Measurements from ENCODE around the gene CHPT1.
"Not testable (repeated sequence)": the region's sequence is repeated elsewhere in the genome, so short reads cannot be mapped to it uniquely, and the experiment has no call there.

The CHPT1 gene

DNA sequence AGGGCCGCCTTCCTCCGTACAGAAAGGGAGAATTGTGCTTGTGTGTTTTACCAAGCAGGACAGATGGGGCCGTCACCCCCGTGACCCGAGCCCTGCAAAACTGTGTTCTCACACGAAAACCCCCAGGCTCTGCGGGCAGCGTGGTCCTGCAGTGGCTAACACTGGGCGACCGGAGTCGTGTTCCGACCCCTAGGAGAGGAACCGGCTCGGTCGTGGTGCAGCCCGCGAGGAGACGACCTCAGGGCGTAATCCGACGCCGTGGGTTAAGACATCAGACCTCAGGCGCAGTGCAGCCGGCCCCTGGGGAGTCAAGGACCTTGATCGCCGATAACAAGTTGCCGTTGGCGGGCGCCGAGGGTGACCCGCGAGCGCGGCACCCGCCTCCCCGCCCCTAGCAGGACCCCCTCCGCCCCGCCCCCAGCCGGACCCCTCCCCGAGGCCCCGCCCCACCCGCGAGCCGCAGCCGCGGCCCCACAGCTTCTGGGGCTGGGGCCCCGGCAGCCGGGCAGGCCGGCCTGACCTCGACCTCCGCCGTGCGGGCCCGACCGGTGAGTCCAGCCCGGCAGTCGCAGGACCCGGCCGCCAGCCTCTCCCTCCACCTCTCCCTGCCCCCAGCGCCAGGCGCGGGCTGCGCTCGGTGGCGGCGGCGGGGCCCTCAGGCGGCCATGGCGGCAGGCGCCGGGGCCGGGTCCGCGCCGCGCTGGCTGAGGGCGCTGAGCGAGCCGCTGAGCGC, at the start of gene CHPT1:
Gene CHPT1, plus strand, starts transcription at position 444 of the 733 bp plus-strand sequence. Its CDS starts 222 bp downstream, at position 666.
- peak in 48 of 56 donors; percentile 6 to 85 (median 51) for DNase-seq

DNA sequence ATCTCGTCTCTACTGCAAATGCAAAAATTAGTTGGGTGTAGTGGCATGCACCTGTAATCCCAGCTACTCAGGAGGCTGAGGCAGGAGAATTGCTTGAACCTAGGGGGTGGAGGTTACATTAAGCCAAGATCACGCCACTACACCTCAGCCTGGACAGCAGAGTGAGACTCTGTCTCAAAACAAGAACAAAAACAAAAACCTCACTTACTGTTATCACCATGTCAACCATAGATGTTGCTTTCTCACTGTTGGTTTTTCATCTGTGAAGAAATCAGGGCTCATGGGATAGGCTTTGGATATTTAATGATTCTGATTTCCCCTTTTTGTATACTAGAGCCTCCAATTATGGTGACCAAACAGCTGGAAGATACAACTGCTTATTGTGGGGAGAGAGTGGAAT, 49.7 kb upstream of the CHPT1 start:
- no peak for DNase-seq

DNA sequence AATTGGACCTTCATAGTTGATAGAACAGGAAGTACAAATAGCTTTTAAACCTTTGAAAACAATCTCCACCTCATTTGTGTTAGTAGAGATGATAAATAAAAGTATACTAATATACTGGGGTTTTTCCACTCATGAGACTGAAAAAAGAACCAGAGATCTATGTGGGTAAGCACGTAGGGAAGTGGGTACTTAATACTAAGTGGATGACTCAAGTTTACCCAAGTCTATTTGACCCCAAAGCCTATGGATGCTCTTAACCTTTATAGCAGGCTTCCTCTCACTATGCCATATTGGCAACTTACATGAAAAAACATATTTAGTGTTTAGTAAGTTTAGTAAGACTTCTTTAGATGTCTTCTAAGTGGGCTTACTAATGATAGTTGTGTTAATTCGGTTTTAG, 49.2 kb upstream of the CHPT1 start:
- DNase-seq: no peak

DNA sequence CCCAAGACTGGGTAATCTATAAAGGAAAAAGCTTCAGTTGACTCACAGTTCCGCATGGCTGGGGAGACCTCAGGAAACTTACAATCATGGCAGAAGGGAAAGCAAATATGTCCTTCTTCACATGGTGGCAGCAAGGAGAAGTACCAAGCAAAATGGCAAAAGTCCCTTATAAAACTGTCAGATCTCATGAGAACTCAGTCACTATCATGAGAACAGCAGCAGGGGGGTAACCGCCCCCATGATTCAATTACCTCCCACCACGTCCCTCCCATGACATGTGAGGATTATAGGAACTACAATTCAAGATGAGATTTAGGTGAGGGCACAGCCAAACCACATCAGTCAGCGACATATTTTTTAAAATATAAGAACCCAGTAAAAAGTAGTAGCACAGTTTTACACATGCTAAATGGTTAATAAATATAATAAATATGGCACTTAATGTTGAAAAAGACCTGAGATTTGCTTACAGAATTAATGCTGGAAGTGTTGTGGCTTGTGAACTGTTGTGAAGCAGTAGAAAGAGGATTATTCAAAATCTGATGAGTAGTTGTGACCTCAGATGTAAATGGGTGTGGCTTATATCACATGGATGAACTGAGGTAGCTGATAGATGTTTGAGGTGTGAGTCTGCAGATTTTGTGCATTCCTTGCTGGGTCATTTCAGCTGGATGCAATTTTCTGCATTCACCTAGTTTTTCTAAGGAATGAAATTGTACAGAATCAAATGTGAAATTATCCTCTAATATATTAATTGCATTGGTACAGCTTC, 46.9 kb upstream of the CHPT1 start:
- no peak for DNase-seq

DNA sequence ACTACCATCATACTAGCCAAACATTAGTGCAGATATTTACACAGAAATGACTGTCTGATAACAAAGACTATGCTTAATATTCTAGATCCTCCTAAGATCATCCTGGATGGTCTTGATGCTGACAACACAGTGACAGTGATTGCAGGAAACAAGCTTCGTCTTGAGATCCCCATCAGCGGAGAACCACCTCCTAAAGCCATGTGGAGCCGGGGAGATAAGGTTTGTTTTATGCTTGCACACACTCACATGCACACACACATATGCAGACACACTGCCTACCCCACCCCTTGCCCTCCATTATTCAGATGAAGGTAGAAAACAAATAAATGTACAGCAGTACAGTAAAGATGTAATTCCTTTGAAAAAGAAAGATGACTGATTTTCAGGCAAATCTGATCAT, 44.4 kb upstream of the CHPT1 start:
- no peak for DNase-seq

DNA sequence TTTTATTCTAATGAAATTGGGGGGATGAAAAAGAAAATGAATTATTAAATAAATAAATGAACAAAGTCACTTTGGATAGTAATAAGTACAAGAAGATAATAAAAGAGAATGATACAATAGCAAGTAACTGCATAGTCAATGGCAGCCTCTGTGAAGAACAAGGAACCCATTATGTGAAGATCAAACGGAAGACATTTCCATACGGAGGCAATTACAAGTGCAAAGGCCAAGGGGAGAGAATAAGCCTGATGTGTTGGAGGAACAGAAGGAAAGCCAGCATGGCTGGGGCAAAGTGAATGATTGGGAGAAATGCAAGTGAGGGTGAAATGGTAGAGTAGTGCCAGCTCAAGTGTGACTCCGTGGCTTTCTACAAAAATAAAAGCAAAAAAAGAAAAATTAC, 43.9 kb upstream of the CHPT1 start:
- DNase-seq: no peak

DNA sequence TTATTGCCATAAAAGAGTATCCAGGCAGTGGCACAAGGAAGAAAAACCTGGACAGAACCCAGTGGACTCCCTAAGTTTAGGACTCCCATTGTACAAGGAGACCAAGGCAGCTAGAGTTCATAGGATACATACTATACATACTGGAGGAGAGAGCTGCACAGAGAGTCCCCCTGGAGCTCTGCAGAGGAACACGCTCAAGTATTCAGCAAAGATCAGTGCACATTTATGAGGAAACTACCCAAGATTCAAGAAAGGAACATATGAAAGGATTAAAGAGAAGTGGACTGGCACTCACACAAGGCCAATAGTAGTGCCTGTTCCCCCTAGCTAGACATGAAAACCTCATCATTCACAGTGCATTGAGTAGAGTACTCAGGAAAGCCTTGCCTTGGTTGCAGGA, 43.0 kb upstream of the CHPT1 start:
- no peak for DNase-seq

DNA sequence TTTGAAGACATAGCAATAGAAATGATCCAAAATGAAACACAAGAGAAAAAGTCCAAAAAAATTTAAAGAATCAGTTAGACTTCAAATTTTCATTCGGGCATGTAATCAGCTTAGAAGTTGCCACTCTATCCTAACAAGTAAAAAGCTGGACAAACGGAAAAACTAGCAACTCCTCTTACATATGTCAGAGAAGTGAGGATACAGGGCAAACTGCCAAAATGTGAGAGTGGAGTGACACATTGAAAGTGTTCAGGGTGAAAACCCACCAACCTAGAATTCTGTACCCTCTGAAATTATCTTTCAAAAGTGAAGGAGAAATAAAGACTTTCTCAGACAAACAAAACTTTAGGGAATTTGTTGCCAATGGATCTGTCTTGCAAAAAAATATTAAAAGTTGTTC, 42.0 kb upstream of the CHPT1 start:
- DNase-seq: no peak

DNA sequence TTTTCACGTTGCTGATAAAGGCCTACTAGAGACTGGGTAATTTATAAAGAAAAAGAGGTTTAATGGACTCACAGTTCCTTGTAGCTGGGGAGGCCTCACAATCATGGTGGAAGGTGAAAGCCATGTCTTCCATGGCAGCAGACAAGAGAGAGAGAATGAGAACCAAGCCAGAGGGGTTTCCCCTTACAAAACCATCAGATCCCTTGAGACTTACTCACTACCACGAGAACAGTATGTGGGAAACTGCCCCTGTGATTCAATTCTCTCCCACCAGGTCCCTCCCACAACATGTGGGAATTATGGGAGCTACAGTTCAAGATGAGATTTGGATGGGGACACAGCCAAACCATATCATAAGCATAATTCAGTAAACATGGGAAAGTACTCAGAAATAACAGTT, 36.8 kb upstream of the CHPT1 start:
- DNase-seq: not testable (repeated sequence)

DNA sequence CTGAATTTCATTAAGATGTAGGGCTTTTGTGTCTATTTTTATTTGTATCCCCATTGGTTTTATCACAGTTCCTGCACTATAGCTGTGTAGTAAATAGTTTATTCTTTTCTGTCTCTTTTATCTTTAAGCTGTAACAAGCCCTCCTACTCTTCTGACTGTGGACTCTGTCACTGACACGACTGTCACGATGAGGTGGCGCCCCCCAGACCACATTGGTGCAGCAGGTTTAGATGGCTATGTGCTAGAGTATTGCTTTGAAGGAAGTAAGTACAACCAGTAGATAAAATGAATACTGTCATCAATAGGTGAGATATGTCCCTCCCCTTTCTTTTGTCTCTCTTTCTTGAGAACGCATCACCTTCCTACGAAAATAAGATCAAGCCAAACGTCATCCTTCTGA, 34.1 kb upstream of the CHPT1 start:
- DNase-seq: no peak

DNA sequence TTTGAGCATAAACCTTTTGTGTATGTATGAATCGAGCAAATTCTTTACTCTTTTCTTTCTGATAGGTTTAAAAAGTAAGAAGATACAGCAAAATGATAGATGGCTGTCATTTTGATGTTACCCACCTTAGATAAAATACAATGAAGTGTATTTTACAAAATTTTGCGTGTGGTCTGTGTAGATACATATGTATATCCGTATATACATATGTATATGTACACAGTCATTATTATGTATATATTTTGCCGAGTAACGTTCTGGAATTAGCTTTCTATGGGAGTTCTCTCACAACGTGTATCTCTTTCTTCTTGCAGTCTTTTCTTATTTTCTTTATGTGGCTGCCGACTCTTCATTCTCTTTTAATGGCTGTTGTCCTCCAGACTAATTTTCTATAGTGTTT, 32.4 kb upstream of the CHPT1 start:
- DNase-seq: no peak

DNA sequence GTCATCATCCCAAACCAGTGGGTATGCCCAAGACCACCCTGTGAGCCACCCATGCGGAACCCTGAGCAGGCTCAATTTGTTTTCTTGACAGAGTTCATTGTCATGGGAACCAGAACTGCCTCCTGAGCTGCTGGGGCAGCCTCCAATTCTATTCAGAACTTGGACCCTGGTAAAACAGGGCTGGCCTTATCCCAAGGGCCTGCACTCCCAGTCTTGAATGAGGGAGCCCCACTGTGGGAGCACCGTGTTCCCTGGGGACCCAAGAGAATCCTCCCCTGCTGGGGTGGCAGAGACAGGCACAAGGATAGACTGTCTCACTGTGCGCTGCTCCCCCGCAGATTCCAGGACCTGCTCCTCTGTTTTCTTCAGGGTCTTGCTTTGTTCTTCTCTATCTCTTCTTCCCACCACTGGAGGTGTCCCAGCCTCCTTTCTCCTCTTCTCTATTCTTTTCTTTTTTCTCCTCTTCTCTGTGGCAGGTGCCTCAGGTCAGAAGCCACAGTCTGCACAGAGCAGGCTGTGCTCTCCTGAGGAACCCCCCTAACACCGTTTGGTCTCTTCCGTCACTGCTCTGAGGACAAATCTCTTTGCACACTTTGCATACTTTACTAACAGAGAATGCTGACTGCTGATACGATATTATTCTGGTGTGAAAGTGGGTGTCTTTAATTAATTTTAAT, 31.2 kb upstream of the CHPT1 start:
- peak in 21 of 56 donors; percentile 1 to 52 (median 27) for DNase-seq

DNA sequence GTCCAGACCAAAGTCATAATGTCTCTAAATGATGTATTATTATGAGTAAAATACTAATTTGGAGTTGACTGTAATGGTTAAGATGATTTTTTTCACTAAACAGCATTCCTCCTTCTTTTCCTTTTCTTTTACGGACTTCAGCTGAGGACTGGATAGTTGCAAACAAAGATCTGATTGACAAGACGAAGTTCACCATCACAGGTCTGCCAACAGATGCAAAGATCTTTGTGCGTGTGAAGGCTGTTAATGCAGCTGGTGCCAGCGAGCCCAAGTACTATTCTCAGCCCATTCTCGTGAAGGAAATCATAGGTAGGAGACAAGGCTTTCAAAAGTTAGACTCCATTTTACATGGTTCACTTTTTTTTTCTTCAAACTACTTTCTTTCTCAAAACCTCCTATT, 29.8 kb upstream of the CHPT1 start:
- no peak for DNase-seq

DNA sequence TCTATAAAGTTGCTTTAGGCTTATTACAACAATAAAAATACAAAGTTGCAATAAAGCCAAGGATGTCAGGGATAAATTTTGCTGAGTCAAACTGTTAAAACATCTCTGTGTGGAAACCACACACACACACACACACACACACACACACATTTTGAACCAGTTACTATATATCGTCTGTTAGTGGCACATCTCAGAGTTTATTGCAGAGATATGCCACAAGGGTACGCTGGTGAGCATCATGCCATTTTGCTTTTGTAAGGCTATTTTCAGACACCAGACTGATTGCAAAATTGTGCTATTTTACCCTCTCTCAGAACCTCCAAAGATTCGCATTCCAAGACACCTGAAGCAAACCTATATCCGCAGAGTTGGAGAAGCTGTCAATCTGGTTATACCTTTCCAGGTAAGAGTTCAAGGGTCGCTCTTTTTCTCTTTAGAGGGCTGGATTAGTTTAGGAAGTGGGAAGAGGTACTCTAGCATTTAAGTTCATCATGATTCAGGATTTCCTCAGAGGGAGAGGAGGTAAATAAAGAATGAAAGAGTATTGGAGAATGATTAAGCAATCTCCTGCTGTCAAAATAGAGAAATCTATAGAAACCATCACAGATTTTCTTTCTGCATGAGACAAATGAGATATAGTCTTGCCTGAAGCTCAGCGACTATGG, 27.3 kb upstream of the CHPT1 start:
- peak in 2 of 56 donors; percentile 2 to 15 for DNase-seq

DNA sequence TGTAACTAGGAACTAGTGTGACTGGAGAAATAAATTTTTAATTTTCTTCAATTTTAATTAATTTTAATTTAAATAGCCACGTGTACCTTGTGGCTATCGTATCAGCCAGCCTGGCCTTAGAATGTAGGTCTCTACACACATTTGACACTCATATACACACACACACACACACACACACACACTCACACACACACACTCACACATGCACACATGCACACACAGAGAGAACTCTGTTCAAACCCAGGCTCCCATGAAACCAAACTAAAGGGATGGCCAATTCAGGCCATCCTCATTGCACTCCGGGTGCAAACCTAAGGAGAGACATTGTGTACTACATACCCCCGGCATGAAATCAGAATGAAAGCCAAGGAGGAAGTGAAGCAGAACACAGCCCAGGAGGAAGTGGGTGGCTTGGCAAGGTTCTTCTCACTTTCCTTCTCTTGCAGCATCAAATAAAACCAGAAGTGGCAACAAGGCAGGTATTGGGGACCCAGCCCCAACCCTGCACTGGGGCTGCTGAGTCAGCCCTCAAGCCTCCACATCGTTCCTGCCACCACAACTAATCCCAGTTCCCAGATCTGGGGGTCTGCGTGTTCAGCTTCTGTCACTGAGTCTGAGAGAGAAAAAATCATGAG, 26.2 kb upstream of the CHPT1 start:
- DNase-seq: peak in 7 of 56 donors; percentile 2 to 28 (median 10)

DNA sequence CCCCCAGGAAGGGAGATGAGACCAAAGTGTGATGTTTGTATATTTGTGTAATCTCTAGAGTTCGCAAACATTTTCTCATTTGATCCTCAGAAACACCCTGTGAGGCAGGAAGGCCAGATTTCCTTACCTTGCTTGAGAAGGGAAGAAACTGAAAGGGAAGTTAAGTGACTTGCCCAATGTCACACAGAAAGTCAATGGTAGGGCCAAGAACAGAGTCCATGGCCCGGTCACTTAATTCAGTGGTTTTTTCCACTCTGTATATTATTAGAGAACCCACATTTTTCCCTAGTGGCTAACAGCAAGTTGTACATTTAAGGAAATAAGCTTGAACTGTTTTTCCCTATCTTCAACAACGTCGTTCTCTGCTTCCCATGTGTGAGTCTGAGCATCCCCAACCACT, 25.6 kb upstream of the CHPT1 start:
- DNase-seq: no peak

DNA sequence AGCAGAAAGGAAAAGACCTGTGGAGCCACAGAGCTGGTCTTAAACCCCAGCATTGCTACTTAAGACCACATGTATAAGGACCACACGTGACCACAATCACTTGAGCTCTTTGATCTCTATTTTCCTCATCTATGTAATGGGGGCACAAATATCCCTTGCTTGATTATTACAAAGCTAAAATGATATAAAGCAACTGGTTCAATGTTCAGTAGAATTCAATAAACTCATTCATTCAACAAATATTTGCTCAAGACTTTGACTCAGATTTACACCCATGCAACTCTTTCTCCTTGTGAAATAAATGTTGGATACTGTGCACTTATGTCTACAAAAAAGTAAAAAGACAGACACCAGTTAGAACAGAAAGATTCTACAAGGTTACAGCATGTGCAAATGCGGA, 21.9 kb upstream of the CHPT1 start:
- no peak for DNase-seq

DNA sequence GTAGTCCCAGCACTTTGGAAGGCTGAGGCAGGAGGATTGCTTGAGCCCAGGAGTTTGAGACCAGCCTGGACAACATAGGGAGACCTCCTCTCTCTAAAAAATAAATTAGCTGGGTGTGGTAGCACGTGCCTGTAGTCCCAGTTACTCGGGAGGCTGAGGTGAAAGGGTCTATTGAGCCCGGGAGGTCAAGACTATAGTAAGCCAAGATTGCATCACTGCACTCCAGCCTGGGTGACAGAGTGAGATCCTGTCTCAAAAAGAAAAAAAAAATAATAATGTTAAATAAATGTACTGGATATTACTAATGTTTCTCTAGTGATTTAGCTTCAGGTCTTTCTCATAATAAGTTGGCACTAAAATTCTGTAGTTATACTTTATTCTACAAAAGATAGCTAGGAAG, 20.9 kb upstream of the CHPT1 start:
- DNase-seq: not testable (repeated sequence)

DNA sequence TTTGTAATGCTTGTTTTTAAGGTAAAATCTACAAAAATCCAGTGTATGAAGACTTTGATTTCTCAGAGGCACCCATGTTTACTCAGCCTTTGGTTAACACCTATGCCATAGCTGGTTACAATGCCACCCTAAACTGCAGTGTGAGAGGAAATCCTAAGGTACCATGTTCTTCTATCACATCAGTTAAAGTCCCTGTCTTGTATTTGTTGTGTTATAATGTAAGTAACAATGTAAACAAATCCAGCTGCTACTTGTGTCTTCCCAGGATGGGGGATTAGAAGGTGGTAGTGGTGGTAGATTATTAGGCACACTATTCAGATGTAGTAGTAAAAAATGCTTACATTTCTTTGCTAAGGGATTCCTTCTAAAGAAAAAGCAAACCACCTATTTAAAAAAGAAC, 19.4 kb upstream of the CHPT1 start:
- DNase-seq: no peak

DNA sequence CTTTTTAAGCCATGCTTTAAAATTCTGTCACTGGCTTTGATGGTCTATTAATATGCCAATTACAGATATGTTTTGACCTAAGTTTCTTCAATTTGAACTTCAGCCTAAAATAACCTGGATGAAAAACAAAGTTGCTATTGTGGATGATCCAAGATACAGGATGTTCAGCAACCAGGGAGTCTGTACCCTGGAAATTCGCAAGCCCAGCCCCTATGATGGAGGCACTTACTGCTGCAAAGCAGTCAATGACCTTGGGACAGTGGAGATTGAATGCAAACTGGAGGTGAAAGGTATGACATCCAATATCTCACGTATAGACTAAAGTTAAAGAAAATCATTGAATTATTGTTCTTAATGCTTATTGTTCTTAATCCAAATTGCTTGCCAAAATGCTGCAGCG, 17.2 kb upstream of the CHPT1 start:
- no peak for DNase-seq

DNA sequence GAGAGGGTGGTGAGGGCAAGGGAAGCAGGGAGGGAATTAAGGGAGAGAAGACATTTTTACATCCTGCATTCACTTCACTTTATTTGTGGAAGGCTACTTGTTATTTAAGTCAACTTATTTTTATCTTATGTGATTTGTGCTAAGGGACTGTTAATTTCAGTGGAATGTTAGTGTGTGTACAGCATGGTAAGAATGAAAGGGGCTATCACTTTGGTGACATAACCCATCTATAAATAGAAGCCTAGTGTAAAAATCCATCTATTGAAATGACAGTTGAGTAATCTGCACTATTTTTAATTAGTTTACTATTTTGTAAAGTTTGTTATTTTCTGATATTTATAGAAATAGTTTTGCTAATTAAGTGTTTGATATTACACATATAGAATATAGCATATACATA, 16.8 kb upstream of the CHPT1 start:
- no peak for DNase-seq
